ENCODE results near the gene ADRM1.

The ADRM1 gene

DNA sequence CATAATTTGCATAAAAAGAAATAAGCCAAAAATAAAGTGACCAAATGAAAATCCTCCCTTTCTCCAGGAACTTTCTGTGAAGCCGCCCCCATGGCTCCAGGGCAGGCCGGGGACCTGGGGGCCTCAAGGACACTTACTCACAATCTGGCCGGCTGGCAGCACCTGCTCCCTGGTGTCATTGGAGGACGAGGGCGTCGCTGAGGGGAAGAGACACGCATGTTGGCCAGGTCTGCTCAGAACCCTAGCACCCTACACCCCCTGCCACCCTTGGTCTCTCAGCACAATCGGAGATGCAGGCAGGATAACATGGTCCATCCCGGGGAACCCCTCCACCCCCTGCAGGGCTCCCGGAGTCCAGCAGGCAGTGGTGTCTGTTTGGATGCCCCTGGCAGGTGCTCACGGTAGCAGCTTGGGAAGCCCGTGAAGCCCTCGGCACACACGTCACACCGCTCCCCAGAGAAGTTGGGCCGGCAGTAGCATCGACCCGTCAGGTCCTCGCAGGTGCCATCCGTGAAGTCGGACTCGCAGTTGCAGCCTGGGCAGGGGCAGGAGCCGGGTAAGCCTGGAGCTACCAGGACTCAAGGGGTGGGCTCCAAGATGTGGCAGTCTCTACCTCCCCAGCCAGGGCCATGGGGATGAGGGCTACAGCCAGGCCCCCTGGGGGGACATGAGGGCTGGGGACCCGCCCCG lies 43.0 kb downstream of the ADRM1 start:
- DNase-seq = no peak

- DNase-seq = no peak
These were observed 43.8 kb downstream of the ADRM1 start for GRCh38 chr20:62346398-62347150.

DNA sequence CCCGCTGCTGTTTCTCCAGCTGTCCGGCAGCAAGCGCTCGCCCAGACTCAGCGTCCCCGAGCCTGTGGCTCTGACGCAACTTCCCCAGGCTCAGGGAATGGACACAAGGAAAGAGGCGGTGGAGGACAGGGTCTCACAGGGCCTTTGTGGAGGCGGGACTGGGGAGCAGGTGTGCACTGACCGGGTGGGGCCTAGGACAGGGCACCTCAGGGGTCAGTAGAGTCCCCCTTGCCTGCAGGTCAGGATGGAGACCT lies 44.3 kb downstream of the ADRM1 start:
- DNase-seq = no peak

- no peak for DNase-seq
These were observed 44.6 kb downstream of the ADRM1 start for GRCh38 chr20:62347445-62347844.

DNA sequence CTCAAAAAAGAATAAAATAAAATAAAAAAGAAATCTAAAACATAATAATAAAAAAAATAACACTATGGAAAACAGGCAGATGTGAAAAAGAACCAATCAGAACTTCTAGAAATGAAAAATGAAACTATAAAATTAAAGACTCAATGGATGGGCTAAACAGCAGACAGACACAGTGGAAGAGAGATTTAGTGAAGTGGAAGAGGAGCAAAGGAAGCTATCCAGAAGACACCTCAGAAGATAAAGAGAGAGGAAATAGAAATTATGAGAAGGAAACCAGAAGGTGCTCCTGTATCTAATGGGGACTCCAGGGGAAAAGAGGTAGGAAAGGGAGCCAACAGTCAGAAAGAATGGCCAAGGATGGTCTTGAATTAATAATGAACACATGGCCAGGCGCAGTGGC lies 45.8 kb downstream of the ADRM1 start:
- DNase-seq = no peak

DNA sequence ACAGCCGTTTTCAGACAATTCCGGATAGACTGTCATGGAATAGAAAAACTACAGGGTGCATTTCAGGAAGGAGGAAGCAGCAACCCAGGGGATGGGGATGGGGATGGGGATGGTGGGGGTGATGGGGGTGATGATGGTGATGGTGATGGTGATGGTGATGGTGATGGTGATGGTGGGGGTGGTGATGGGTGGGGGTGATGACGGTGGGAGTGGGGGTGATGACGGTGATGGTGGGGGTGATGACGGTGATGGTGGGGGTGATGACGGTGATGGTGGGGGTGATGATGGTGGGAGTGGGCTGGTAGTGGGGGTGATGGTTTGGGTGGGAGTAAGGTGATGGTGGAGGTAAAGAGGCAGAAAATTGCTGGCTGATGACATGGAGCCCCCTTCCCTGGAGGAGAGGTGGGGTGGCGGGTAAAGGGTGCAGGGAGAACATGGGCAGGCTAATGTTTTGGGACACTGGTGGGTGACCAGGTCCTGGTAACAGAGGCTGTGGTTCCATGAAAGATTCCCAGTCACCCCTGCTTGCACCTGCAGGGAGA lies 46.8 kb downstream of the ADRM1 start:
- DNase-seq = no peak

GRCh38 chr20:62350098-62350628 lies 47.4 kb downstream of the ADRM1 start:
- no peak for DNase-seq

GRCh38 chr20:62350629-62351422 lies 48.0 kb downstream of the ADRM1 start:
- no peak for DNase-seq

- no peak for DNase-seq
These were observed 48.9 kb downstream of the ADRM1 start for GRCh38 chr20:62351469-62352401.

GRCh38 chr20:62352402-62353288 lies 49.8 kb downstream of the ADRM1 start:
- DNase-seq = peak; percentile 57 to 72

GRCh38 chr20:62353289-62354030 lies 50.7 kb downstream of the ADRM1 start:
- DNase-seq = no peak

DNA sequence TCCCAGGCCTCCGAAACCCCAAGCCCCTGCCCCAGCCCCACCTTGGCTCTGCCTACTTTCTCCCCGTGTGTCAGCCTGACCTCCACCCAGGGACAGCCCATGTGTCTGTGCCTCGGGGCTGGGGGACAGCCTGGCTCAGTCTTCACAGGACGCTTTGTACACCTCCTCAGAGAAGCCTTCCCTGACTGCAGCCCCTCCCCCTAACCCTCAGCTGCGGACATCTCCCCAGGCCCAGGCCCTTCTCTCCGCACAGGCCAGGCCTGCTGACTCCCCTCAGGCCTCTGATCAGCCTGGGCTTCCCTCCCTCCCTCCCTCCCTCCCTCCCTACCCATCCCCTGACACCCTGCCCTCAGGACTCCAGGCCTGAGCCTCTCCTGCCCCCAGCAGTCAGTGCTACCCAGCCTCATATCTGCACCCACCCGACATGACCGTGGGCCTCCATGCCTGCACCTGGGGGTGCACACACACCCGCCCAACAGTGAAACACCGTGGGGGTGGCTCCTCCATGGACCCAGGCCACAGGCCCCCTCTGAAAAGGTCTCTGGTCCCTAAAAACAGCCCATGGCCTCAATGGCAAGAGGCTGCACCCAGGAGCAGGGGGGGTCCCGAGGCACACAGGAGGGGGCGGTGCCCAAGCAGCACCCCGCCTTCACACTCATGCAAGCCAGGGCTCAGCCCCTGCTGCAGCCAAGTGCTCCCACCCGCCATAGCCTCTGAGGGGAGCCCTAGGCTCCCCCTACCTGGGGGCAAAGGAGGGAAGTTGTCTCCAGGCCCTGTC lies 51.4 kb downstream of the ADRM1 start:
- no peak for DNase-seq

GRCh38 chr20:62354811-62355341 lies 52.1 kb downstream of the ADRM1 start:
- DNase-seq = no peak

DNA sequence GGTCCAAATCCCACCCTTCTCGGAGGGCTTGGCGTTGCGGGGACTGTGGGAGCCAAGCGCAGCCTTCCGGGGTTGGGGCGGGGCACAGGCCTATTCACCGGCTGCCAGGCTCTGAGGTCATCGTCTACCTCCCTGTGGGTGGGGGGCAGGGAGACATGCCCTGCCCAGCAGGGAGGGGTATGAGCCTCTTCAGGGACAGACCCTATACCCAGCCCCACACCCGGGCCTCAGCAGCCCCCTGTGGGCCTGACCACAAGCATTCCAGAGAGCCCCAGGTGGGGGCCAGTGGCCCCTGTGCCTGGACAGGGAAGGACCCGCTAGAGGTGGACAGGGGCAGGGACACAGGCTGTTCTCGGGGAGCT lies 52.7 kb downstream of the ADRM1 start:
- no peak for DNase-seq

GRCh38 chr20:62355878-62356588 lies 53.2 kb downstream of the ADRM1 start:
- DNase-seq = no peak

- no peak for DNase-seq
These were observed 53.9 kb downstream of the ADRM1 start for GRCh38 chr20:62356589-62357186.

- DNase-seq = no peak
These were observed 54.4 kb downstream of the ADRM1 start for GRCh38 chr20:62357187-62357667.

DNA sequence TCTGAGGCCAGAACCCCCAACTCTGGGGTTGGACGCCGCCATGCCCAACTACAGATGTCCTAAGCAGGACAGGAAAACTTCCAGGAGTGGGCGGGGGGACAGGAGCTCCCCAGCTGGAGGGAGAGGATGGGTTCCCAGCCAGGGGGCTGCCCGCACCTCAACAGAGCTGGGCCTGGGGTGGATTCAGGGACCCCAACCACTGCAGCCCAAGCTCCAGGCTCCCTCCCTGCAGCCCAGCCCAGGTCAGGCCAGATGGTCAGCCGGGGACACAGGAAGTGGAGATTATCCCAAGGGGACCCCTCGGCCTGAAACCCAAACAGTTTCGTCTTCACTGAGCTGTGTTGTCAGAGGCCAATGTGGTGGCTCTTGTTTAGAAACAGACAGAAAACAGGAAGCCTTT lies 54.9 kb downstream of the ADRM1 start:
- no peak for DNase-seq

All from hippocampal formation (tissue), 2 donors.